ENCODE results near the gene ALOX5. TPM values are rescaled to one million over a fixed set of nuclear protein-coding genes. Genes with fewer than 3 reads are reported as not detected.

ALOX5 gene
- total and polyA plus RNA-seq, 2 of the 4 experiments (the other 2 are of a cell fraction), result not detected

GRCh38 chr10:45450866-45451265, 76.8 kb downstream of the ALOX5 start:
- no TSS peak for BruUV-seq (replicated peaks)
- no peak overlapping the region for H2BK20ac ChIP-seq (ENCODE audit: low read depth, low read length)
- no peak overlapping the region for H3K4me2 ChIP-seq (ENCODE audit: low read depth, low read length)
- H3K4me3 ChIP-seq (ENCODE audit: insufficient read depth, low read depth, low read length), result no peak overlapping the region
- no peak overlapping the region for H3K4ac ChIP-seq (ENCODE audit: low read depth, low read length)
- no peaks in the 10 kb centered on the region for H3K36me3 ChIP-seq (ENCODE audit: control insufficient read depth, insufficient read depth, low read length)
- no peak overlapping the region for H4K5ac ChIP-seq (ENCODE audit: low read depth, low read length)
- H2BK120ac ChIP-seq (ENCODE audit: low read depth, low read length), result no peak overlapping the region
- H3K9me1 ChIP-seq (ENCODE audit: insufficient read depth, low read length), result no peaks in the 10 kb centered on the region
- dilution Hi-C loops (cut with HindIII; ENCODE audit: low sequenced_read_pairs, unreplicated experiment), result no loop called here
- no peak overlapping the region for H4K91ac ChIP-seq (ENCODE audit: insufficient read depth, low read depth, low read length)
- no peak overlapping the region for H2AK5ac ChIP-seq (ENCODE audit: low read depth, low read length)
- H3K9ac ChIP-seq (ENCODE audit: low read depth, low read length), result no peak overlapping the region
- ChIA-PET POLR2A (ENCODE audit: unreplicated experiment) (no interaction called here), CTCF (no interaction called here)
- H3K23ac ChIP-seq (ENCODE audit: low read depth, low read length), result no peak overlapping the region
- intact Hi-C loops (cut with micrococcal nuclease), result no loop called here
- DNase-seq, result no peak
- in situ Hi-C loops (cut with MboI; ENCODE audit: low sequenced_read_pairs), result no loop called here
- H3K18ac ChIP-seq (ENCODE audit: low read depth, low read length), result no peak overlapping the region
- H2BK5ac ChIP-seq (ENCODE audit: low read depth, low read length, poor library complexity, severe bottlenecking), result no peak overlapping the region
- no peak overlapping the region for H3K27ac ChIP-seq (ENCODE audit: insufficient read depth, low read length)
- no peak overlapping the region for H2BK15ac ChIP-seq (ENCODE audit: low read depth, low read length)
- no peak for ATAC-seq (ENCODE audit: low read depth)
- WGBS, 2 experiments (ENCODE audit: extremely low coverage in 2 of 2, insufficient read length in 1 of 2), result no CpG with 5 or more reads among the region's 3 CpGs
- H3K79me1 ChIP-seq (ENCODE audit: low read depth in 1 of 2, low read length in 2 of 2), result no peaks in the 10 kb centered on the region
- no peaks in the 10 kb centered on the region for H3K9me3 ChIP-seq (ENCODE audit: control insufficient read depth, insufficient read depth, low read length)
- H3K4me1 ChIP-seq (ENCODE audit: control insufficient read depth, insufficient read depth, low read length), result no peaks in the 10 kb centered on the region
- no peak overlapping the region for H4K8ac ChIP-seq (ENCODE audit: low read depth in 2 of 2, low read length in 2 of 2)
- H2AK9ac ChIP-seq (replicated peaks; ENCODE audit: low read depth, low read length, poor library complexity), result no peak overlapping the region
- no peak overlapping the region for H3K14ac ChIP-seq (replicated peaks; ENCODE audit: low read depth, low read length)
- TF ChIP-seq POLR2A (IDR thresholded peaks at IDR 0.05; ENCODE audit: low read depth, low read length), result no peak
- H3K56ac ChIP-seq (ENCODE audit: extremely low read depth, insufficient read depth, low read length), result no peak overlapping the region
- H2AFZ ChIP-seq (replicated peaks; ENCODE audit: low read length, poor library complexity), result no peak overlapping the region
- 0 out of 2 replicates have a peak, but pooled peaks cover 7% of the 10 kb centered on the region for H3K27me3 ChIP-seq (ENCODE audit: control insufficient read depth, insufficient read depth, low read length)
- no peaks in the 10 kb centered on the region for H4K20me1 ChIP-seq (ENCODE audit: insufficient read depth, low read length)

Data from IMR-90 (cell line).